ENCODE results near the gene CREB5. TPM values are rescaled to one million over a fixed set of nuclear protein-coding genes. Genes with fewer than 3 reads are reported as not detected.

Gene CREB5
- total and polyA plus RNA-seq, 11 donors, result 7.6 to 38.7 (median 15.2) TPM

DNA sequence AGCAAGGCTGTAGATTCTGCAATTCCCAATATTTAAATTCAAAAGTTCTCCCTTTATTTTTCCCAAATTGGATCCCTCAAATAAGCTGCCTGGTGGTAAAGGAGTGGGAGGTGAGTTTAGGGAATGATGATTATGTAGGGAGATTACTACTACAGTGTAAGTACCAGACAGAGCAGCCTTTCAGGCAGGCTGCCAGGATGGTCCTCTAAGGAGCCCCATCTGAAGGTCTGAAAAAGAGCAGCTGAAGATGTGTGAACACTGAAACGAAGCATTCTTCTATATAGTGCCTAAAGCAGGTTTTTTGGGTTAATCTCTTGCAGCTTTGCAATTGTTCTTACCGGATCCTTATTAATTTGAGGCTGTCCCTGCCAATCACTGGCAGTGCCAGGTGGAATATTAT, 84.7 kb downstream of the CREB5 start:
- no peak overlapping the region for H3K4me3 ChIP-seq
- H3K9me3 ChIP-seq, result no peaks in the 10 kb centered on the region
- no peaks in the 10 kb centered on the region for H3K27me3 ChIP-seq
- no peak overlapping the region for H3K27ac ChIP-seq
- H3K36me3 ChIP-seq, result peaks cover 0 to 10% (median 0%) of the 10 kb centered on the region in 9 donors
- intact Hi-C loops (cut with DNase I), result no loop called here
- DNase-seq (no peak), ATAC-seq (no peak)
- peaks cover 0 to 10% (median 0%) of the 10 kb centered on the region in 12 donors for H3K4me1 ChIP-seq
- no peak for TF ChIP-seq CTCF (IDR thresholded peaks at IDR 0.05)
- TF ChIP-seq POLR2A (IDR thresholded peaks at IDR 0.05), result no peak
- WGBS, 4 donors, result 67 to 76% (median 72%) methylated on average over 2 of the region's 2 CpGs

DNA sequence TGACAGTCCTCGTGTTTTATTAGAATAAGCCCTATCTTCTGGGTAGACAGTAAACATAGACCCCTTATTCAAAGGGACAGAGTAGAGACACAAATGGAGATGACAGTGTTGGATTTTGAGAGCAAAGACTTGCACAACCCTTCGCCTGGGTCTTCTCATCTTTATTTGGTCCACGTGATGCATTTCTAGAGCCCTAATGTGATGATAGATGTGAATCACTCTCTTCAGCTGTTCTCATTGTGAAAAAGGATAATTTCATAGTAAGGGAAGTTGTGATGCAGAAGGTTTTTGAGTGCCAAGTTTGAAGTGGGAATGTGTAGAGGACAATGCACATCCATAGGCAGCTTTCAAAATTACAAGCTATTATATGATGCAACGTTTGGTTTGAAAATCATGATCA, 86.3 kb downstream of the CREB5 start:
- H3K27me3 ChIP-seq, result no peaks in the 10 kb centered on the region
- WGBS, 4 donors, result 93 to 97% (median 95%) methylated on average over 4 of the region's 4 CpGs
- TF ChIP-seq CTCF (IDR thresholded peaks at IDR 0.05) (no peak), POLR2A (IDR thresholded peaks at IDR 0.05) (no peak)
- H3K36me3 ChIP-seq, result peaks cover 0 to 10% (median 0%) of the 10 kb centered on the region in 9 donors
- H3K4me1 ChIP-seq, result peaks cover 0 to 7% (median 0%) of the 10 kb centered on the region in 12 donors
- no peak overlapping the region for H3K27ac ChIP-seq
- H3K9me3 ChIP-seq, result no peaks in the 10 kb centered on the region
- H3K4me3 ChIP-seq, result no peak overlapping the region
- ATAC-seq, result no peak
- no peak for DNase-seq
- intact Hi-C loops (cut with DNase I), result no loop called here

- DNase-seq (no peak), ATAC-seq (no peak)
- Histone ChIP-seq H3K9me3 (no peaks in the 10 kb centered on the region), H3K4me1 (peaks cover 0 to 7% (median 0%) of the 10 kb centered on the region in 12 donors), H3K36me3 (peaks cover 0 to 9% (median 0%) of the 10 kb centered on the region in 9 donors), H3K27ac (no peak overlapping the region), H3K4me3 (no peak overlapping the region), H3K27me3 (no peaks in the 10 kb centered on the region)
- 57 to 85% (median 80%) methylated on average over 5 of the region's 5 CpGs for WGBS, 4 donors
- intact Hi-C loops (cut with DNase I), result loop anchor here in 1 of 10 donors (10.0 kb wide), 1 partner anchor 355 kb away; no protein-coding TSS in a partner anchor
- no peak for TF ChIP-seq CTCF (IDR thresholded peaks at IDR 0.05)
- TF ChIP-seq POLR2A (IDR thresholded peaks at IDR 0.05), result no peak
These were observed 87.8 kb downstream of the CREB5 start for GRCh38 chr7:28500138-28500537.

- H3K9me3 ChIP-seq, result no peaks in the 10 kb centered on the region
- no peak for DNase-seq
- H3K36me3 ChIP-seq, result no peaks in the 10 kb centered on the region
- ATAC-seq, result no peak
- no peak overlapping the region for H3K27ac ChIP-seq
- TF ChIP-seq CTCF (IDR thresholded peaks at IDR 0.05), result no peak
- no peak for TF ChIP-seq POLR2A (IDR thresholded peaks at IDR 0.05)
- no peaks in the 10 kb centered on the region for H3K27me3 ChIP-seq
- H3K4me1 ChIP-seq, result peaks cover 0 to under 1% (median 0%) of the 10 kb centered on the region in 12 donors
- WGBS, 4 donors, result 96 to 100% (median 98%) methylated on average over 1 of the region's 1 CpG
- intact Hi-C loops (cut with DNase I), result loop anchor here in 1 of 10 donors (10.0 kb wide), 1 partner anchor 352 kb away; no protein-coding TSS in a partner anchor
- no peak overlapping the region for H3K4me3 ChIP-seq
These were observed 90.1 kb downstream of the CREB5 start for GRCh38 chr7:28502408-28502807.
